HG02642 (cell line): Measurements from ENCODE around the gene BCL7A.
"Not testable (repeated sequence)": the region's sequence is repeated elsewhere in the genome, so short reads cannot be mapped to it uniquely, and the experiment has no call there.

Source experiments
- ATAC-seq: cut with Tn5 transposase; IDR thresholded peaks from one replicate; pipeline ENCODE4 v1.9.1; 2021; ENCODE audit warnings: mild to moderate bottlenecking; ENCODE audit not compliant: unreplicated experiment, poor library complexity

BCL7A gene

DNA sequence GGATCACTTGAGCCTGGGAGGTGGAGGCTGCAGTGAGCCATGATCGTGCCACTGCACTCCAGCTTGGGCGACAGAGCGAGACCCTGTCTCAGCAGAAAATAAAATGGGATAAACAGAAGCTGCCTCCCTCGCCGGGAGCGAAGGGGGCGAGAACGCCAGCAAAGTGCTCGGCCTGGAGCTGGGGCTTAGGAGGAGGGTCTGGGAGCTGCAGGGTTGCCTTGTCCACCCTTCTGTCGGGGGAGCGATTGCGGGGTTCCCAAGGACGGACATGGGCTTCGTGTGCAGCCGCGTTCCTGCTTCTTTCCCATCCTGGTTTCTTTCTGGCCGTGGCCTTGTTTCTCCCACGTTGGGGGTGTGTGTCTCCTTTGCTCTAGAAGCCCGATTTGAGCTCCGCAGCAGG is 29.0 kb downstream of the BCL7A start:
- no peak for ATAC-seq

DNA sequence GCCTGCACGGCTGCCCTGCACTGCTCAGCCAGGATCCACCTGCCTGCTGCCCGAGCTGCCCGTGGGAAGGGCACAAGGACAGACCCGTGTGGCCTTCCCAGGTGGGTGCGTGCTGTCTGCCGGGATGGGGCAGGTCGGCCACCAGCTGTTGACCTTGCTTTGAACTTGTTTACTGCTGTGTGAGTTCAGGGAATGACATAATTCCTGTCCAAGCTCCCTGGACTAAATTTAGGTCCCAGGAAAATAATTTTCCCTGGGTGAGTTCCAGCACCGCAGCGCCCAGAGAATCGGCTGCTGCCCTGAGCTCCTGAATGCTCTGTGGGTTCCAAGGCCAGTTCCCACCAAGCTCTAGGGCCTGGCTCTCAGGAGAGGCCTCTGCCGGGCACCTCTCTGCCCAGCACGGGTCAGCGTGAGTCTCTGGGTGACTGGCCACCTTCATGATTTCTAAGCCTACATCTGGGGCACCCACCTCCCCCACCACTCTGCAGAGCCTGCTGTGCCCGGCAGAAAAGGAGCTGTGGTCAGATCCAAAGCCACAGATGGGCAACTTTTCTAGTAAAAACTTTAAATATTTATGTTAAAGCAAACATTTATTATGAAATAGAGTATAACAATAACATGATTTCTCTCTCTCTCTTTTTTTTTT is 29.7 kb downstream of the BCL7A start:
- ATAC-seq, result no peak

- ATAC-seq, result no peak
These were observed 30.6 kb downstream of the BCL7A start for GRCh38 chr12:122052285-122052684.

- no peak for ATAC-seq
These were observed 33.3 kb downstream of the BCL7A start for GRCh38 chr12:122054842-122055520.

DNA sequence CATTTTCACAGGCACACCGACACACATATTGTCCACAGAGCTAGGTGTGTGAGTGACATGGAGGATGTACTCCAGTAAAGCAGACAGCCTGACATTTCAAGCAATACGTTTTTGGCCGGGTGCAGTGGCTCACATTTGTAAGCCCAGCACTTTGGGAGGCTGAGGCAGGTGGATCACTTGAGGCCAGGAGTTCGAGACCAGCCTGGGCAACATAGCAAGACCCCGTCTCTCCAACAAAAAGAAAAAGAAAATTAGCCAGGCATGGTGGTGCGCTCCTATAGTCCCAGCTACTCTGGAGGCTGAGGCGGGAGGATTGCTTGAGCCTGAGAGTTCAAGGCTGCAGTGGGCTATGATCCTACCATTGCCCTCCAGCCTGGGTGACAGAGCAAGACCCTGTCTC is 34.7 kb downstream of the BCL7A start:
- ATAC-seq, result not testable (repeated sequence)

DNA sequence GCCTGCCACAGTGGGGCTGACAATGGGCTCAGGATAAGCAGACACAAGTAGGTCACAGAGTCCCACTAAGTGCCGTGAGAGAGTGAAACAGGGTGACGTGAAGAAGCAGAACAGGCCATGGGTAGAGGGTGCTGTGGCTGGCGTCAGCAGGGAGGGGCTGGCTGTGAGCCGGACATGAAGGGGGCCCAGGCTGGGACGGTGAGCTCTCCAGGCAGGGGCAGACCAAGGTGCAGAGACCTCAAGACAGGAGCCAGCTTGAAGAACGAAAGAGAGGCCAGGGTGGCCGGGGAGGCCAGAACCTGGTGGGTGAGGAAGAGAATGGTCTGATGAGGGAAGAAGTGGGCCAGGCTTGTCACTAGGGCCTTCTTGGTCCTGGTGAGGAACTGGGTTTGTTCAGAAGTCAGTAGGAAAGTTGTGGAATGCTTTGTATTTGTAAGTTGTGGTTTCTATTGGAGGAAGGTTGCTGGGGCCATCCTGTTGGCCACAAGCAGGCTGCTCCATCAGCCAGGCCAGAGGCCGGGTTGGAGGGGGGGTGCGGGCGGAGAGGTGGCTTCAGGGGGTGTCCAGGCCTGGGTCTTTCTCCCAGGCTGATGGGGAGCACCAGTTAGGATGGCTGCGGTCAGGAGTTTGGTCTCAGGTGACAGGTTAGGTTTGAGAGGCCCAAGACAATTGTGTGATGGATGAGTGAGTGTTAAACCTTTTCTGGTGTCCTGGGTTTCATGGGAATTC is 35.5 kb downstream of the BCL7A start:
- no peak for ATAC-seq

- no peak for ATAC-seq
These were observed 36.1 kb downstream of the BCL7A start for GRCh38 chr12:122057769-122058168.

DNA sequence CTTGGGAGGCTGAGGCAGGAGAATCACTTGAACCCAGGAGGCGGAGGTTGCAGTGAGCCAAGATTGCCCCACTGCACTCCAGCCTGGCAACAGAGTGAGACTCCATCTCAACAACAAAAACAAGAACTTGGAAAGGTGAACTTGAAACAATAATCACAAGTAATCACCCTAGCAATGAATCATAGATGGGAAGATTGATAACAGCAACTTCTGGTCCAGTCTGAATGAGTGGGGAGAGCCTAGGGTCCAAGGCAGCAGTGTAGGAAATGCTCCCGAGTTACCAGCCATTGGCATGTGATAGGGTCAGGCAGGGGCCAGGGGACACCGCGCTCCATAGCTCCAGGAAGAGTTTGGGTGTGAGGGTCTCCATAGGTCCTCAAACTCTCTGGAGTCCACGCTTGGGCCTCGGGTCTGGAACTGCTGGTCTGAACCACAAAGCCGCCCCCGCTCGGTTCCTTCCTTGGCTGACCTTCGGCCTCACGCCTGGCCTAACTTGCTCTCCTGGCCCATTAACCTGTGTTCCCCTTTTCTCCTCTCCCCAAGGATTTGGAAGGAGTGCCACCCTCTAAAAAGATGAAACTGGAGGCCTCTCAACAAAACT is 37.0 kb downstream of the BCL7A start:
- no peak for ATAC-seq

DNA sequence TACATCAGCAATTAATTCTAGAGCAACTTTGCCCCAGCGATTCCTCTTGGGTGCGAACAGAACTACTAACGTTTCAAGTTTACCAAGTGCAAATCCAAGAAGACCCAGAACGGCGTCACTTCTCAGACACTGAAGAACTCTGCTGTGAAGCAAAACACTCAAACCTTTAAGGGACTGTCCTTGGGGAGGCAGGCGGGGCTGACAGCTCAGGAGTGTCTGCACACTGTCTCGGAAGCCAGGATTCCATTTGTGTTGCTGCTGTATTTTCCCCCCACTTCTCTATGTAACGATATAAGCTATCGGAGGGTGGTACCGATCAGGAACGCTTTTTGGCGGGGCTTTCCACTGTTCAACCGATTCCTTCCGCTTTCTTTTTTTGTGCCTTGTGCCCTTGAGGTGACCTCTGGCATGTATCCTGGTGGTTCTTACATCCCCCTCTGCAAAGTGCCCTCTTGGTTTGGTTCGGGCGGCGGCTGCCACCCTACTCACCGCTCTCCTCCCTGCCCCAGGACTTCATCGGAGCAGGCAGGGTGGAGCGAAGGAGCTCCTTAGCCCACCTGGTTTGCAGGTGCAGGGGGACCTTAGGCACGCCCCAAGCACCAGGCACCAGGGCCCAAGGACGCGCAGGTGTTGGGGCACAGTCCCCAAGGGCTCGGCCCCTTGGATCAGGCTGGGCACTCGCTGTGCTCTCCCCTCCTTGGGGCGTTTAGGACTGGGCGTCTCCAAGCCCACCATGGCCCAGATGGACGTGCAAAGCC is 37.7 kb downstream of the BCL7A start:
- ATAC-seq, result no peak

- no peak for ATAC-seq
These were observed 38.4 kb downstream of the BCL7A start for GRCh38 chr12:122060081-122060501.

GRCh38 chr12:122061253-122061652 is 39.6 kb downstream of the BCL7A start:
- ATAC-seq, result no peak

- no peak for ATAC-seq
These were observed 41.4 kb downstream of the BCL7A start for GRCh38 chr12:122062832-122063693.

GRCh38 chr12:122063694-122064024 is 42.0 kb downstream of the BCL7A start:
- ATAC-seq, result no peak

DNA sequence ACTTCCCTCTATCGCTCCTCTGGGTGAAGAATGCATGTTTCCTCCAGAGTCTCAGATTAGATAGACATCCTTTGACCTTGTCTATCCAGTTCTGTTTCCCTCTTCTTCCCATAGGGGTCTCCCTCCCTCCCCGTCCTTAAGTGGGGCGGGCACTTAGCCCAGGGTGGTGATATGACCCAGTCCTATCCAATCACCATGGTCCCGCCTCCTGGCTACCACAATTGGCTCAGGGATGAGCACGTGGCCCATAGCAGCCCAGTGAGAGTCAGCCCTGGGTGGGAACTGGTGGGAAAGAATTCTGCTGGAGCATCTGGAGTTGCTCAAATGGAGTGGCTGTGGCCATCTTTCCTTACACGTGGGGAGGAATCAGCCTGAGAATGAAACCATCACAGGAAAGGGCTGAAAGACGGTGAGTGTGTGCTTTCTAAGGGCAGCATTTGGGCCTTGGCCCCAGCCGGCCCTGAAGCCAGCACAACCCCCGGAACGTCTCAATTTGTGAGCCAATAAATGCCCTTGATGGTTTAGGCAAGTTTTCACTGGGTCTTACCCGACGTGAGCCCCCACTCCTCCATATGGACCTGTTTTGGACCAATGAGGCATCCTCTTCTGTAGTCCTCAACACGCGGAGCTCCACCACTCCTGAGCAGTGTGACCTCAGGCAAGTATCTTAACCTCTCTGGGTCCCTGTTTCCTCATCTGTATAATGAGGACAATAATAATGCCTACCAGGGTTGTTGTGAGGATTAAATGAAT is 42.5 kb downstream of the BCL7A start:
- no peak for ATAC-seq

GRCh38 chr12:122064780-122065588 is 43.3 kb downstream of the BCL7A start:
- ATAC-seq, result no peak

DNA sequence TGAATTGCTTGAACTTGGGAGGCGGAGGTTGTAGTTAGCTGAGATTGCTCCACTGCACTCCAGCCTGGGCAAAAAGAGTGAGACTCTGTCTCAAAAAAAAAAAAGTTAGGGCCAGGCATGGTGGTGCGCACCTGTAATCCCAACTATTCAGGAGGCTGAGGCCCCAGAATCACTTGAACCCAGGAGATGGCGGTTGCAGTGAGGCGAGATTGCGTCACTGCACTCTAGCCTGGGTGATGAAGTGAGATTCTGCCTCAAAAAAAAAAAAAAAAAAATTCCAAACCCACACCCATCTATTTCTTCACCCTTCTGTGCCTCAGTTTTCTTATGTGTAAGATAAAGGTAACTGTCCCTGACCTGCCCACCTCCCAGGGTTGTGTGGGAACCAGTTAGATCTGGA is 45.9 kb downstream of the BCL7A start:
- ATAC-seq, result peak; percentile 12

DNA sequence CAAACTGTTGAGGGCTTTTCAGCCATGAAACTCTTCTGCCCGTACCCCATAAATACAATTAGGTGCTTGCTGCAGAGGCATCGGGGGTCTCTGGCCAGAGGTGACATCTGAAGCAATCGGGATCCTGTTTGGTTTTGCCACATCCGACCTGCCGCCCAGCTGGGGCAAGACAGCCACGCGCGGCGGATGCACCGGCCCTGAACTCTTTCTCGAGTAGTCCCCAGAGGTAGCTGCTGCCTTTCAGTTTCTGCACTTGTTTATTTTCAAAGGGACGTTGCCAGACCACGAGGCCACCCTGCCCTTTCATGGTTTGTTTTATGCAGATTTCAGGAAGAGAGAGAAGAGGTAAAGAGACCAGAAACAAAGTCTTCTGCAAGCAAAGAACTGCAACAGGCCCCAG is 46.3 kb downstream of the BCL7A start:
- ATAC-seq, result peak; percentile 88
